Skin of body (tissue), 2 donors: ENCODE data around the gene CCDC3. TPM values are rescaled to one million over a fixed set of nuclear protein-coding genes. Genes with fewer than 3 reads are reported as not detected.

Experiments used
- DNase-seq: peaks from one replicate; lab custom pipeline; 2025; lab: John Stamatoyannopoulos, UW
- total RNA-seq: library from RNA; depleted of rRNA; stranded (reverse); fragments of >200 nt; gene quantifications from one replicate; pipeline ENCODE4 v1.2.3, GENCODE V29; 2014

The CCDC3 gene
- total RNA-seq, 1 donor from 2014 or later: 36.3 TPM

- no peak for DNase-seq
These were observed 76.6 kb downstream of the CCDC3 start for GRCh38 chr10:12924911-12925310.

DNA sequence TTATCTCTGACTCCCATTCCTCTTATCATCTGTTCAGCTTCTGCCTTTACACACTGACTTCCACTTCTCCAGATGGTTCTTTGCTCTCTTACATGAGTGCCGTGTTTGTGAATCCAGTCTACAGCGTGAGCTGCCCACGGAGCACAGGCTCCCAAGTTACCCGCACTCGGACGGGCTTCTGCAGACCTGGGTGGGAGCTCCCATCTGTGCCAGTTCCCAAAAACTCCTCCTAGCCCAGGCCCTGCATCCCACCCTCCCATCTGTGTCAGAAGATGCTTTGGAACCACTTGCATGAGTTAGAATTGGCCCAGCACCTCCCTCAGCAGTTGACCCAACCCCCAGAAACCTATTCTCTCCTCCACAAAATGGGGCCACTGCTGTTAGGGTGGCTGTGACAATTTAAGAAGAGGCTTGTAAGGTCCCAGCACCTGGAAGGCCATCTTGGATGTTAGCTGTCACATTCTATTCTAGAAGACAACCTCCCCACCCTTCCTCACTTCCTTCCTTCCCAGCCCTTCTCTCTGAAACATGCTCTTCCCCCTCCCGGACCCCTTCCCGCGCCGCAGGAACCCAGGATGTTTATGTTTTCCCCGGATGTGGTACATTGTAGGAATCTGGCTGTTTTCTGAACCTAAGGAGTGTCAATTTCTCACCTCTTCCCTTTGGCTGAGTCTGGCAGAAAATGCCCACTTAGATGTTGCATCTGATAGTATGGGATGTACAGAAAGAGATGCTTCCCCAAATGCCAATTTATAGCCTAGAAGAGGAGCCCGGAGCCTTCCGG lies 79.2 kb downstream of the CCDC3 start:
- no peak for DNase-seq

GRCh38 chr10:12921163-12921562 lies 80.3 kb downstream of the CCDC3 start:
- DNase-seq: no peak

- DNase-seq: no peak
These were observed 81.9 kb downstream of the CCDC3 start for GRCh38 chr10:12919574-12919973.

DNA sequence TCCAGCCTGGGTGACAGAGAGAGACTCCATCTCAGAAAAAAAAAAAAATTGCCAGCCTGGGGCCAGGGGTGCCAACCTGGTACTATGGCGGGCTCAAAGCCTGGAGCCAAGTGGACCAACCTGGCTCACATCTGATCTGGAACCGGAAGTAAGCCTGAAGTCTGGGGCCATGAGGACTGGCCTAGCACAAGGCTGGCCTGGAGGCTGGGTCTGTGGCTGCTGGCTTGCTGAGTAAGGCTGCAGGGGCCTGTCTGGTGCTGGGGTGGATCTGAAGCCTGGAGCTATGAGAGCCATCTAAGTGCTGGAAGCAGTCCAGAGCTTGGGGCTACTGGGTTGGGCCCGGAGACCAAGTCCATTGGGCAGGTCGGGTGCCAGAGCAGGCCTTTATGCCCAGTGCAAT lies 84.9 kb downstream of the CCDC3 start:
- no peak for DNase-seq

DNA sequence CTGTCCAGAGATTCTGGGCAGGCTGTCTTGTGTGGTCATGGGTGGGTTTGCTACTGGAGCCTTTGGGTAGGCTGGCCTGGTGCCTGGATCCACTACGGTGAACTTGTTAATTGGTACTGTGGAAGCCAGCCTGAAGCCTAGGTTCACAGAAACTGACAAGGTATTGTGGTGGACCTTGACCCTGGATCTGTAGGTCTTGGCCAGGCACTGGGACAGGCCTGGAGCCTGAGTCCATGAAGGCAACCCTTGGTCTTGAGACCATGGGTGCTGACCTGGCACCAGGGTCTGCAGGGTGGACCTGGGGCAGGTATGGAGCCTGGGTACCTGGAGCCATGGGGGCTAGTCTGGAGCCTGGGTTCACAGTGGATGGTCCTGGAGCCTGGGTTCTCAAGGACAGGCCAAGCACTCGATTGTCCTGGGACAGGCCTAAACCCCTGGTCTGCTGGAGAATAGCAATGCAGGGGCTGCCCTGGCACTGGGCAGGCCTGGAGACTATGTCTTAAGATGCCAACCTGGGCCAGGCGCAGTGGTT lies 85.8 kb downstream of the CCDC3 start:
- no peak for DNase-seq

DNA sequence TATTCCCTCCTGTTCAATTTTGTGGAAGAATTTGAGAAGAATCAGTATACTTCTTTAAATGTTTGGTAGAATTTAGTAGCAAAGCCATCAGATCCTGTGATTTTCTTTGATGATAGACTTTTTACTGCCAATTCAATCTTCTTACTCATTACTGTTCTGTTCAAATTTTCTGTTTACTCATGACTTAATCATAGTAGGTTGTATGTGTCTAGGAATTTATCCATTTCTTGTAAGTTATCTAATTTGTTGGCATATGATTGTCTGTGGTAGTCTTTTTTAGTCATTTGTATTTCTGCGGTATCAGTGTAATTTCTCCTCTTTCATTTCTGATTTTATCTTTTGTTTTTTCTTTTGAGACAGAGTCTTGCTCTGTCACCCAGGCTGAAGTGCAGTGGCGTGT lies 87.4 kb downstream of the CCDC3 start:
- no peak for DNase-seq

GRCh38 chr10:12911795-12912194 lies 89.7 kb downstream of the CCDC3 start:
- DNase-seq: no peak

- DNase-seq: no peak
These were observed 90.7 kb downstream of the CCDC3 start for GRCh38 chr10:12910835-12911234.

- no peak for DNase-seq
These were observed 91.7 kb downstream of the CCDC3 start for GRCh38 chr10:12909836-12910185.

DNA sequence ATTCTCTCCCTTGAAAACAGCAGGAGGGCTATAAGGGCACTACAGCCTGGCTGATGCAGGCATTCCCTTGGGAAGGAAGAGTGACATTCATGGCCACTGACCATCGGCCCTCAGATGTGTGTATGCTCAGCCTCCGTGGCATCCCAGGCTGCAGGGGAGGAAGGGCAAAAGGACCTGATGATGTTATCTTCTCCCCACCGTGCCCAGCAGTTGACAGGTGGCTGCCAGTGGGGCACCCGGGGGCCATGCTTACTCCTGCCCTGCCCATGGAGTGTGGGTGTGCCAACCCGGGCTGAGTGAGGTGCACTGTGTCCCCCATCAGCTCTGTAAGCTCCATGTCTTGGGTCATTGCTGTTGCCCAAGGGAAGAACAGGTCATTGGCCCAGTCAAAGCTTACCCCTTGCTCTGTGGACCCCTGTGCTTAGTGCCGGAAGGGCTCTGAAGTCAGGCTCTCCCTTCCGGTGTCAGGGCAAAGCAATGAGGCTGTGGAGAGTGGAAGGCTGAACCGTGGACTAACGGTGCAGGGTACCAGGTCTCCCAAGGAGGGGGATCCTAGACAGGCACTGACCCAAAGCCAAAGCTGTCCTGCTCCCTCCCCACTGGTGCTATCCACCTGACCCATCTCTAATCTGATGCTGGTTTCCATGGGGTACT lies 92.2 kb downstream of the CCDC3 start:
- DNase-seq: no peak

DNA sequence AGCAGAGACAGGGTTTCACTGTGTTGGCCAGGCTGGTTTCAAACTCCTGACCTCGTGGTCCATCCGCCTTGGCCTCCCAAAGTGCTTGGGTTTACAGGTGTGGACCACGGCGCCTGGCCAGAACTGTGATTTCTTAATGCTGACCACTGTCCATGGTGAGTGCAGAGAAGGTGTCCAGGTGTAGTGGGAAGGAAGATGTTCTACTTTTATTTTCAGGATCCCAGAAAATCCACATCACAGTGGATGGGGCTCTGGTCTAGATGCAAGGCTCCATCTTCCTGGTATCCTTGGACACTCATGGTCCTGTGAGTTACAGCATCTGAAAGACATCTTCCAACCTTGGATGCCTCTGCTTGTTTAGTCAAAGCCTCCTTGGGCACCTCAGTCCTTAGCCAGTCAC lies 92.7 kb downstream of the CCDC3 start:
- DNase-seq: no peak

- peak; percentile 54 for DNase-seq
These were observed 93.9 kb downstream of the CCDC3 start for GRCh38 chr10:12907656-12908055.

DNA sequence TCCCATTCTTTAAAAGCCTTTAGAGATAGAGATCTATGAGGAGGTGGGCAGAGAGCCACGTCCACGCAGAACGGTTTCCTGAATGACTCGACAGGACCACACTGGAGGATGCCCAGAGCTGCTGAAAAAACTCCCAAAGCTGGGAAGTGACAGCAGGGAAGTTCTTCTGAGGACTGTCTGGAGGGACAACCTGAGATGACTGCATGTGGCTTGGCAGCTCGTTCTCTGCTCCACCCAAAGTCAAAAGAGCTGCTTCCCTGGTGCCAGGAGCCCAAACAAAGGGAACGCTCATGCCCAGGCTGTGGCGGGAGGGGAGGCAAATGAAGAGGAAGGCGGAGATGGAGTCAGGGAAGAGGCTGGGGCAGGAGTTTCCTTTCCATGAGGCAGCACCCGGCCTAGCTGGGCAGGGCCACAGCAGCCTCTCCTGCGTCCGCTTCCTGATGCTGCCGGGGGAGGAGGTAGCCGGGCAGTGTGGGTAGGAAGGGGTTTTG lies 95.4 kb downstream of the CCDC3 start:
- no peak for DNase-seq

DNA sequence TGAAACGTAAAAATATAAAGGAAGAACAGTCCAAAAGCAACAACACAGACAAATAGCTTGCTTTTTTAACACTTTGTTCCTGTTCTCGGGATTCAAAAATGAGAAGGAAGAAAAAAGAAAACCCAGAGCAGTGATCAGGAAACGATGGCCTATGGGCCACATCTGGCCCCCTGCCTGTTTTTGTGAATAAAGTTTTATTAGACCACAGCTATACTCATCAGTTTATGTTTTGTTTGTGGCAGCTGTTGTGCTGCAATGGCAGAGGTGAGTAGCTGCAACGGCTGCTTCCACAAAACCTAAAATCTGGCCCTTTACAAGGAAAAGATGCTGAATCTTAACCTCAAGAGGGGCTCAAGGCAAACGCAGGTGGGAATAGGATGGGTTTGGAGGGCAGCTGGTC lies 96.4 kb downstream of the CCDC3 start:
- DNase-seq: no peak

DNA sequence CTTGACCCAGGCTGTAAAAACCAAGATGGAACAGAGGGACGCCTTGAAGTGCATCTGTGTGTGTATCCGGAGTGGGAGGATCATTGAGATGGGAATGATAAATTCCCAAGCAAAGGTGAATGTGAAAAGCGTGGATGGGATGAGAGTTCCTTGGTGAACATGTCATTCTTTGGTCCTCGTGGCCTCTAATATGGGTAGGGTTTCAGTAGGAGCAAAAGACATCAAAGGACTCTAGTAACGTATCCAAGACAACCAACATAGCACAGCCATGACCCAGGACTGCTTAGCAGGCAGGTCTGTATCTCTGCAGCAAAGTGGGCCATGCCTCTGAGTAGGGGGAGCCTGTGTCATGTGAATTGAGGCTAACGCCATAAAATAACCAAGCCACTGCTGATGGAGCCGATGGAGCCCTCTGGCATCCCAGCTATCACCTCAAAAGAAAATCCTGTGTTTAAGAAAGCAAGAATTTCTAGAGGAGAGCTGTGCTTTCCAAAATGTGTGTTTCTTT lies 98.6 kb downstream of the CCDC3 start:
- no peak for DNase-seq

GRCh38 chr10:12902135-12902572 lies 99.4 kb downstream of the CCDC3 start:
- peak; percentile 50 for DNase-seq

DNA sequence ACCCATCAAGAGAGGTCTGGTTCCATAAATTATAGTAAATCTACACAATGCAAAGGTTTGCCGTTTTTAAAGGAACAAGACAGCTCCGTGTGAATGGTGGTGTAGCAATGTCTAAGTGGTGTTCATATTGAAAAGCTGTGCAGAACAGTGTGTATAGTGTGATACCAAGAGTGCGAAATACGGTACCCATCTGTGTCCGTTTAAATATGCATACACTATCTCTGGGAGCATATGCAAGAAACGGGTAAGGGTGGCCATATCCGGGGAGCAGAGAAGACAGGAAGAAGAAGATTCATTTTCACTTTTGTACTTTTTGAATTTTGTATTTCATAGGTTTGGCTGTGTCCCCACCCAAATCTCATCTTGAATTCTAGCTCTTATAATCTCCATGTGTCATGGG lies 102.0 kb downstream of the CCDC3 start:
- DNase-seq: peak; percentile 63

GRCh38 chr10:12898271-12898670 lies 103.2 kb downstream of the CCDC3 start:
- no peak for DNase-seq

GRCh38 chr10:12897278-12897677 lies 104.2 kb downstream of the CCDC3 start:
- no peak for DNase-seq

DNA sequence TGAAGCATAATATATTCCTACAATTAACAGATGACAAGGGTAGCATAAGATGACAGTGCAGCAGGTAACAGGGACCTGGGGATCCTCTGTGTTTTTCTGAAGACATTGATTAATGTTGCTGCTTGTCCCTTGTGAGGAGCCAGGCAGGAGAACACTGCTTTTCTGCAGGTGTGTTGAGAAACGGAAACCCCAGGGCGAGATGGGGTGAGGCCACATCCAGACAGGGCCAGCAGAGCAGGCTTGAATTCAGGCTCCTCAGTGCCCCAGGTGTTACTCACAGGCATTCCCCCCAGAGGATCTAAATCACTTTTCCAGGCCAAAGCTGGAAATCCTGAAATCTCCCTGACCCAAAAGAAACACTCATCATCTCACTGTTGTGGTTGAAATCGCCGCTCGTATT lies 105.3 kb downstream of the CCDC3 start:
- DNase-seq: no peak

- no peak for DNase-seq
These were observed 108.6 kb downstream of the CCDC3 start for GRCh38 chr10:12892924-12893323.

- DNase-seq: no peak
These were observed 110.6 kb downstream of the CCDC3 start for GRCh38 chr10:12890958-12891357.
